NCI-H446 (cell line): ENCODE data around the gene ENAH.
"Not testable (repeated sequence)": the region's sequence is repeated elsewhere in the genome, so short reads cannot be mapped to it uniquely, and the experiment has no call there.

Experiments used
- DNase-seq, 2 experiments: peaks; one replicate each; lab custom pipeline; 2025; lab: John Stamatoyannopoulos, UW

Gene ENAH

DNA sequence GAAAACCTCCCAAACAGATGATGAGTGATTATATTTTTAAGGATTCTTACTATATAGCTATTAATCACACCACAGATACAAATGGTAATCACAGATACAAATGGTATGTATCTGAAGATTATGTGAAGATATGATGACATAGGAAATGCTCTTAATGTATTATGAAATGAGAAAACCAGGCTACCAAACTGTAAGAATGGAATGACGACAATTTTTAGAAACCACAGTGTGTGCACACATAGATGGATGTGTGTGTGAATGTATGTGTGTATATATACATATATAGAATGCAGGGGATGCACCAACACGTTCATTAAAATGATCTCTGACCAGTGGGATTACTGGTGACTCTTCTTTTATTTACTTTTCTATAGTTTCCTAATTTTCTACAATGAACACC, 21.5 kb upstream of the ENAH start:
- no peak for DNase-seq

DNA sequence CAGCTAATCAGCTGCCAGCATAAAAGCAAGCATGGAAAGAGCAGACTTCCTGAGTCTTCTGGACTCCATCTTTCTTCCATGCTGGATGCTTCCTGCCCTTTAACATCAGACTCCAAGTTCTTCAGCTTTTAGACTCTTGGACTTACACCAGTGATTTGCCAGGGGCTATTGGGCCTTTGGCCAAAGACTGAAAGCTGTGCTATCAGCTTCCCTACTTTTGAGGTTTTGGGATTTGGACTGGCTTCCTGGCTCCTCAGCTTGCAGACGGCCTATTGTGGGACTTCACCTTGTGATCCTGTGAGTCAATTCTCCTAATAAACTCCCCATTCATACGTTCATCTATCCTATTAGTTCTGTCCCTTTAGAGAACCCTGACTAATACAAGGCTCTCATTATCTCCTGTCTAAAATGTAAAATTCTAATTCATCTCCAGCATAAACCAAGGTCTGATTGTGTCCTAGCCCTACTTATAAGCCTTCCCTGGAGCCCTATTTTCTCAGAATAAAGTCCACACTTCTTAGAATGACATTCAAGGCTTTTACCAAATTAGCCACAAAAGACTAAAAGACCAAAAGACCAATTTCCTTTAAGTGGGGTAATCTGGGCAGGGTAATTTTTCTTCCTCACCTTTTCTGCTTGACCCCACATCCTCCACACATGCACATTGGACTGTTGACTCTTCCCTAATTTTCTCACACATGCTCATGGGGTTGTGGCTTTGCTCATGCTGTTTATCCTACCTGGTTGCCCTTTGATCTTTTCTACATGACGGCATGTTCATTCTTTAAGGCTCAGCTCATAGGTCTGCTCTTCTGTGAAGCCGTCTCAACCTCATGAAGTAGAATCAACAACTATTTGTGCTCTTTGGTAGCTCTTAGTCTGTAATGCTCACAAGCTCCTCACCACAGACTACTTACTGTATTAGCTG, 18.1 kb upstream of the ENAH start:
- peak in 1 of 2 experiments; percentile 13 for DNase-seq

DNA sequence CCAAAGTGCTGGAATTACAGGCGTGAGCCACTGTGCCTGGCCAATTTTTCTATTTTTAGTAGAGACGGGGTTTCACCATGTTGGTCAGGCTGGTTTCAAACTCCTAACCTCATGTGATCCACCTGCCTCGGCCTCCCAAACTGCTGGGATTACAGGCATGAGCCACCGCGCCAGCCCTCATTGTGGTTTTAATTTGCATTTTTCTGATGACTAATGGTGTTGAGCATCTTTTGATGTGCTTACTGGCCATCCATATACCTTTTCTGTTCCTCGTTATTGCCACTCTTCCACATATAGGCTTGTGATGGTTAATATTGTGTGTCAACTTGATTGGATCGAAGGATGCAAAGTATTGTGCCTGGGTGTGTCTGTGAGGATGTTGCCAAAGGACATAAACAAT, 17.4 kb upstream of the ENAH start:
- DNase-seq: no peak

DNA sequence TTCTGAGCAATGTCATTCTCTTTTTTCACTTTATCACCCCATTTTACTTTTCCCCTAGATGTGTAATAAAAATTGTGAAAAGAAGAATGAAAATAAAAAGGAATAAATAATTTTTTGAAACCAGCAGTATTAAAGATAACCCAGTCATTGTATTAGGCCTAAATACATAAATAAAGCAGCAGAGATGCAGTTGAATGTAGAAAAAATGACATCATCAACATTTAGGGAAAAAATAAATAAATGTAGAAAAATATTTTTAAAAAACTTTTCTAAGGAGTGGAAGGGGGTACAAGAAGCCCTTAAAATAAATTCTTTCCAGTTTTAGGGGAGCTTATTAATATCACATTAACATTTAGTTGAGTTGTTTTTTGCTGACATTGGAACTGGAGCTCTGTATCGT, 15.3 kb upstream of the ENAH start:
- no peak for DNase-seq

DNA sequence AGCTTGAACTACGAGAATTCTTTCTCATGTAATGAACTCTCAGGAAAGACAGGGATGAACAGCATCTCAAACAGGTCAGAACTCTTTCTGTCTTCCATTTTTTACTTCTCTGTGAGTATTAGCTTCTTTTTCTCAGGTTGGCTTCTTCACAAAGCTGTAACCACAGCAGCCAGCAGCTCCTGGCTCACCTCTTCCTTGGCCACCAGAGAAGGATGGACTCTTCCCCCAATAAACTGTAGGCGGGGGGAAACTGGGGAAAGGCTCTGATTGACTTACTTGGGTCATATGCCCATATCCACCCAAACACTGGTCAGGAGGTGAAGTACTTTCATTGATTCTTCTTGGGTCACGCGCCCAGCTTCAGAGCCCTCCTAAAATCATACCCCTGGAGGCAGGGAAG, 14.4 kb upstream of the ENAH start:
- DNase-seq: no peak

DNA sequence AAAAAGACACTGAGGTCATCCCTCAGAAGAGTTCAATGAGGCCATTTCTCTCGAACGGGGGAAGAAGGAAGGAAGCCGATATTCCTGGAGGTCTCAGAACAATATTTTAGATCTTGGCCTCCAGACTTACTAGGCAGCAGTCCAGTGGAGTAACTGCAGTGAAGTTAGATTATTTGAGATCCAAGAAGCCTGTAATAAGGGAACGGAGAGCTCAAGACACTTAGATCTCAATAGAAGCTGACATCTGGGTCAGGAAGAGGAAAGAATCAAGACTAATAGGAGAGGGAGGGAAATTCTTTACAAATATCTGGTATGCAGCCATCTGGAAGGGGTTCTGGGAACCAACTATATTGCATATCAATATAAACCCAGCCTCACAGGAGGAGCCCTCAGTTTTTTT, 13.6 kb upstream of the ENAH start:
- DNase-seq: no peak

DNA sequence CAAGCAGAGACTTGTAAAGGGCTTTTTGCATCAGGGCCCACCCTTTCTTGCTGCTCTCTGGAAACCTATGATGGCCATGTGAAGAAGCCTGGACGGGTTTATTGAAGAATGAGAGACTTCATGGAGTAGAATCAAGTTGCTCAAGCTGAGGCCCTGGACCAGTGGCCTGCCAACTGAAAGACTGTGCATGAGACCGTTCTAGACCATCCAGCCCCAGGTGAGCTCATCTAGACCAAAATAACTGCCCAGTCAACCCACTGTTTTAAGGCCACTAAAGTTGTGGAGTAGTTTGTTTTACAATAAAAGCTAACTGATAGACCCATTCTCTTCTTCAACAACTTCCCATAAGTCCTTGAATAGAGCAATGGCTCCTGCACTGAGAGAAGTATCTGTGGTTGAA, 11.8 kb upstream of the ENAH start:
- no peak for DNase-seq

DNA sequence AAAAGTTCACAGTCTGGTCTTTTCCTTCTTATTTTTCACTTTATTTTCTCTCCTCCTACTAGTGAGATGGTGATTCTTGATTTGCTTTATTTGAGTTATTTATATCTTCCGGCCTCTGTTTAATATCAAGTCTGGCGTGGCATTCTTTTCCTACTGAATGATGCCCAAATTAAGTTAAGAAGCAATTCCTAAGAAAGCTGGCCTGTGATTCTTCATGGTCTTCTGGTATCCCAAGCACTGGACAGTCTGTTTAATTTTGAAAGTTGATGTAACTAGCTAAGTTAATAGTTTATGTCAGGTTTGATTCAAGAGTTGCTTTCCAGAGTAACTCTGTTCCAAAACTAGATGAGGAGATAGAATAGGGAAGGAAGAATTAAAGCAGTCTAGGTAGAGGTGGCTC, 9.2 kb upstream of the ENAH start:
- no peak for DNase-seq

DNA sequence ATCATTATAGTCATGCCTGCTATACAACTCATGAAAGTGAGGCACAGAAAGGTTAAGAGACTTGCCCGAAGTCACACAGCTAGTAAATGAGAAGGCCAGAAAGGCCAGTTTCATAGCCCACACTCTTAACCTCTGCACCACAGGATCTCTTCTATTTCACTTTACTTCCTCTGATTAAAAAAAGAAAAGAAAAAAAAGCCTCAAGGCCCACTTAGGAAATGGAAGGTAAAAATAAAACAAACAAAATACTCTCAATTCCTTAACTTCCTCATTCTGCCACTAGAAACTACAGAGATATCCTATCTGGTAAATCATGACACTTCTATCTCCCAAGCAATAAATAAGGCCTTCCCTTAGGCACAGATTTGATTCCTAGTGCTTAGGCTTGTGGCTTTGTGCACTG, 7.6 kb upstream of the ENAH start:
- no peak for DNase-seq

DNA sequence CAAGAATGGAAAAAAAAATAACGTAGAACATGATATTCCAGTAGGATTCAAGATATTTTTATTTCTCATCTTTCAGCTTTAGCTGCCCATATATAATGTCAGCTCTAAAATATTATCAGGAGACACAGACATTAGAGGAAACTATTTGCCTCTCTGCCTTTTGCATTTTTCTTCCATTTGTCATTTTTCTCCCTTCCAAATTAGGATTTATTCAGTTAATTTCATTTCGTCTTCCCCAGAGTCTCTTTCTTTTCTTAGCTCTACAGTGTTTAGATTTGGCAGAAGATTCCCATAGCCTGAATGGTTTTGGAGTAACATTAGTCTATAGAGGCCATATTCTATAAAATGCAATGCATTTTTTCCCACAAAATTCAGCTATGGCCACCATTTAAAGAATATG, 5.1 kb upstream of the ENAH start:
- no peak for DNase-seq

DNA sequence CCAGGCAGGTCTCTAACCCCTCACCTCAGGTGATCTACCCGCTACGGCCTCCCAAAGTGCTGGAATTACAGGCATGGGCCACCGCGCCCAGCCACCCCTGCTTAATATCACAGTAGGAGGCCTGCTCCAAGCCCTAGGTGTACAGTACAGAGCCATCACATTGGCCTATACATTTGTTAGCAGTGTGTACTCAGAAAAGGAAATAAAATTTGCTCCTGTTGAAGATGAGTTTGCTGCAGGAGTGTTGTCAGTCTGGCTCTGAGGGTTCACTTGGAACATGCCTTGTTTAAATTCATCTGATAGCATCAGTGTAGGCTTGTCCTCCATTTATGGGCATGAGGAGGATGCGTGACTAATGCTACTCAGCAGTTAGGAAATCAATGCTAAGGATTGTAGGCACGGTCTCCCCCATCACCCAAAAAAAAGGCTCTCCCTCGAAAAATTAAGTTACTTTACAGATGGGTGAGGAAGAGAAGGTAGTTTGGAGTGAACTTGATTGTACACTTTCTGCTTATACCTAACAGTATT, 4.6 kb upstream of the ENAH start:
- DNase-seq: no peak

DNA sequence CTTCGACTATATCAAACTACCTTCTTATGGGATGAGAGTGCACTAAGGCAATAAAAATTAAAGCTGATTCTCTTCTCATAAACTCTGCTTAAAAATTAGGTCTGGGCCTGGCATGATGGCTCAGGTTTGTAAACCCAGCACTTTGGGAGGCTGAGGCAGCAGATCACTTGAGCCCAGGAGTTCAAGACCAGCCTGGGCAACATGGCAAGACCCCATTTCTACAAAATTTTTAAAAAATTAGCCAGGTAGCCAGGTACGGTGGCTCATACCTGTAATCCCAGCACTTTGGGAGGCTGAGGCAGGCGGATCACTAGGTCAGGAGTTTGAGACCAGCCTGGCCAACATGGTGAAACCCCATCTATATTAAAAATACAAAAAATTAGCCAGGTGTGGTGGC, 3.3 kb upstream of the ENAH start:
- DNase-seq: not testable (repeated sequence)

DNA sequence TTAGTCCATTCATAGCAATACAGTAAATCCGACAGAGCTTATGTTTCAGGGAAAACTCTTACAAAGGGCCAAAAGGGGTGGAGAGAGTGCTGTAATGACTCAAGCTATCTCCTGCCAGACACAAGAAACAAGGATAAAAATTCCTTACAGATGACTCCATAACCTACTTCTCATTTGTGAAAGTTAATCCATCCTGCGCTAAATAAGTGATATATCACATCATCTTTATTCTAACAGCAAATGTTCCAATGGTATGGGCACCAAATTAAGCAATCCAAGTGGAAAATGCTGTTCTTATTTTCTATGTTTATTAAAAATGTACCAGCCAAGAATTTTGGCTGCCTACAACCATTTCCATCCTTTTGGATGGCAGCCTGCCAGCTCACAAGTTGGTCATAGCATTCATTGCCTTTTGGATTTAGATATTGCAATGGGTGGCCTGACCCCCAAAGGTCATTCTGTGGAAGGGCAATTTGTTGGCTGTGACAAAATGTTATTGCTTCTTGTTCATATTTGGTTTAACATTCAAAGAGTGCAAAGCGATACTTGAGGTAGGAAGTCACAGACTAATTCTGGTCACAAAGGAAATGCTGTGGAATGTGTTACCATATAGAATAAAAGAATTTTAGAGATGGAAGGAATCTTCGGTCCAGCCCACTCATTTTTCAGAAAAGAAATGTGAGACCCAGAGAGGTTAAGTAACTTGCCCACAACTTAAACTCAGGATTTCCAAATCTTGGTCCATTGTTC, 2.8 kb upstream of the ENAH start:
- DNase-seq: peak; percentile 51 to 89

DNA sequence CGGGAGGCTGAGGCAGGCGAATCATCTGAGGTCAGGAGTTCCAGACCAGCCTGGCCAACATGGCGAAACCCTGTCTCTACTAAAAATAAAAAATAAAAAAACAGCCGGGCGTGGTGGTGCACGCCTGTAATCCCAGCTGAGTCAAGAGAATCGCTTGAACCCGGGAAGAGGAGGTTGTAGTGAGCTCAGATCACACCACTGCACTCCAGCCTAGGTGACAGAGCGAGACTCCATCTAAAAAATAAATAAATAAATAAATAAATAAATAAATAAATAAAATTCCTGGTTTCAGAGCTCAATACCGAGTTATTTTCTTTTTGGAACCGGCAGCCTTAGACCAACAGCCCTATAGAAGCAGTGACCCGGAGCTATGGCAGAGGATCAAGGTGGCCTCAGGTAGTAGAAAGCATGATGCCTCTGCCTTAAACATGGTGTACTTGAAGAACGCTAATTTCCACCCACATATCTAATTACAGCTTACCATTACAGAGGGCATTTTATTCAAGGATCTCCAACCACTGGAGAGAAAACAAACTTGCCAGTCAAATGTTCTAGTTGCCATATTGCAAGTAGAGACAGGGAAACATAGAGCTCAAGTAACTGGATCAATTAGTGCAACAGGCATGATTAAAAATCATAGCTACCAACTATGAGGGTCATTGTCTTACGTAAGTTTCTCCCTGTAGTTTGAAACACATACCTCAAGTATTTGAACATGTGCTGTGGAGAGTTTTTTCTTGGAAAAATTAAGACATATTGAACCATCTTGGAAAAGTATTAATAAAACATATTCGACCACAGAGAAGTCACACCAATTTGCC, 2.0 kb upstream of the ENAH start:
- no peak for DNase-seq

DNA sequence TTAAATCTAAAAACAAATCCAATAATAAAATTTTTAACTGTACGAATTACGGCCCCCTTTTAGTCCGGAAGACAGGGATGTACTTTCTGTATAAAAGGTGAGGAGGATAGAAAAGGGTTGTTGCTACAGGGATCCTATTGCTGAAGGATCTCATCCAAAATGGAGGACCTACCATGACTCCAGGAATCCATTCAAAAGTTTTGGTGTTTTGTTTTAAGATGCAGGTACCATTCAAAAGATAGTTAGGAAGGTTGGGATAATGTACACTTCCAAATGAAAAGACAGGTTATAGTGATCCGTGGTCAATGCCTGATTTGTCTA, 1.3 kb upstream of the ENAH start:
- no peak for DNase-seq

DNA sequence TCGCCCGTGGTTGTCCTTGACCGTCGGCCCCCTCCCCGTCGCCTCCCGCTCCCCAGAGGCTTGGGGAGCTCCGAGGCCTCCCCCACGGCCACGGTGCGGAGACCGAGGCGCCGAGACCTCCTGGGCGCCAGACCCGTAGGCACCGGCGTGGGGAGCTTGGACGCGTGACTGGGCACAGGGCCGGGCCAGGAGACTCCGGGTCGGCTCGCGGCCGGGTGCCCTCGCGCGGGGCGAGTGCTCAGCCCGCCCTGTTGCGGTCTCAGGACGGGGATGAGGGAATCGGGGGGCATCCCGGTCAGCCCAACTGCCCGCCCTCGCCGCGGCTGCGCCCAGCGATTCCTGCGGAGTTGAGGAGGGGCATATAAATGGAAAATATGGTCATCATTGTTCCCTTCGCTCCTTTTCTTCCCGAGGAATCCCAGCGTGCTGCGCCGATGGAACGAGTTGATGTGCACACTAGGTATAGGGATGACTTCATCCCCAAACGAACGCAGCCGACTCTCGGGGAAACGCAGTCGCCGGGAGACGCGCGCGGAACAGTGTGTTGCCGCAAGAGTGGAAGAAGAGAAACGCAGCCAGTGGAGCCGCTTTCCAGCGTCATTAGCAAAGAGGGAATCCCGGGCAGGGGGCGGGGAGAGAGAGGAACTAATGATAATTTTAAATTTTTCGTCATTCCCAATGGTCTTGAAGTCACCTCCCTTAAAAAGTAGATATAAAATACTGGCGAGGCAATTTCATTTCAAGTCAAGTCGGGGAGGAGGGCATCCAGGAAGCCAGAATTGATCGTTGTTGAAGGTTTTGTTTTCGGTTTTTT, 747 bp upstream of the ENAH start:
- DNase-seq: no peak

DNA sequence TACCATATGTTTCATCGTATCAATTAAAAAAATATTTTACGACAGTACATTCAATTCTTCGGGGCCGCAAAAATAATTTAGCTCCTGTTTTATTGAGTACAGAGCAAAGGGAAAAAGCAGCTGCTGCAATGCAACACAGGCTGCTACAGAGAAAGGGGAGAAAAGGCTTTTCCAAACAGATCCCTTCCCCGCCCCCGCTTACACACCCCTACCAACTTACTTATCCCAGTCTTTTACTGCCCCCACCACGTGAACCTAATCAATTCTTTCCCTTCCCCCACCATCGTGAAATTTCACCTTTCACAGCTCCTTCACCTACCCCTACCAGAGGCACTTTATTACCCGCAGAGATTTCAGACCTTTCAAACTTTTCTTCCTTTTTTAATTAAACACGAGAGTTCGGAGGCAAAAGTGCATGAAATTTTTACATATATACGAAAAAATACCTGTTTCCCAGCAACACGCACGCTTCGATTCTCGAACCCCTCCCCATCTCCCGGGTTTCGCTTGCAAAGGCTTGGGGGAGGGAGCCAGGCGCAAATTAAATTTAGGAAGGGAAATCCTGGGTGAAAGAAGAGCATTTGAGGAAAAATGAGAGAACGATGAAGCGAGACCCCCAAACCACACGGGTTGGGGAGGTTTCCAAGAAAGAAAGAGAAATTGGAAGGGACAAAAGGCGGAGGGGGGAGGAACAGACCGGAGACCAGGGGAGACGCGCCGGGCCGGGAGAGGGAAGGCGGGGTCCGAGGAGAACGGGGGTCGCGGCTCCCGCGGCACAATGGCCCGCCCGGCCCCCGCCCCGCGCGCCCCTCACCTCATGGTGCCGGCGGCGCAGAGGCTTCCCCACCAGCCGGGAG, 823 bp downstream of the ENAH start:
- peak in 1 of 2 experiments; percentile 30 for DNase-seq

DNA sequence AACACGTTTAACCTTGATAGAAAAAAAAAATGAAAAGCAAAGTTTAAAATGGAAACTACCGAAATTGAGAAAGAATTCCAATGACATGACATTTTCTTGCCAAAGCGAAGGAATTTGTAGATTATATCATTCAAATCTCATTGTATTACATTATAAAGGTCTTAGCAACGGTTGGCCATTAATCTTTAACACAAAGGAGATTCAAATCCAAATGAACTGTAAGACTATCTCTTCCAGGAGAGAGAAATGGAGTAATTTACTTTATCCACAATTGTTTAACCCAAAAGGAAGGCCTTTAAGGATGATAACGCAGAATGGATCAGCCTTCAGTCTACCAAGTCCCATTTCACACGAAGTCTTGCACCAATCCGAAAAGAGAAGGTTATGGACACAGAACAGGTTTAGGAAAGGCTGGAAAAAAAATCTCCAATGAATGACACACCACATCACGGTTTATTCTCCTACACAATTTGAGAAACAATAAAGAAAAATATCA, 1.5 kb downstream of the ENAH start:
- DNase-seq: no peak

DNA sequence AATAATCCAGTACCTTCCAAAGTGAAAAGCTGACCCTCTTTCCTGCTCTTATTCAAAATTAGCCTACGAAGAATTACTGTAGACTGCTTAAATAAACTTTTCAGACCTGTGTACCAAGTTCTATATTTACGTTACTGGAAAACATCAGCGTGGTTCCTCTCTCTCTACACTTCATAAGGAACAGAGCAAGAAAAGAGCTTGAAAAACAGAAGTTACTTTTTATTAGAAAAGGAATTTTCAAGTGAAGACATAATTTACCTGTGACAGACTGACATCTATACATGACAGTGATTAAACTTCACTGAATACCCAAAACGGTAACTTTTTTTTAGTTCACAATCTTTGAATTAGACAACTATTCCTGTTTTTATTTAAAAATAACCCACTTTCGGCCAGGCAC, 2.7 kb downstream of the ENAH start:
- DNase-seq: no peak

DNA sequence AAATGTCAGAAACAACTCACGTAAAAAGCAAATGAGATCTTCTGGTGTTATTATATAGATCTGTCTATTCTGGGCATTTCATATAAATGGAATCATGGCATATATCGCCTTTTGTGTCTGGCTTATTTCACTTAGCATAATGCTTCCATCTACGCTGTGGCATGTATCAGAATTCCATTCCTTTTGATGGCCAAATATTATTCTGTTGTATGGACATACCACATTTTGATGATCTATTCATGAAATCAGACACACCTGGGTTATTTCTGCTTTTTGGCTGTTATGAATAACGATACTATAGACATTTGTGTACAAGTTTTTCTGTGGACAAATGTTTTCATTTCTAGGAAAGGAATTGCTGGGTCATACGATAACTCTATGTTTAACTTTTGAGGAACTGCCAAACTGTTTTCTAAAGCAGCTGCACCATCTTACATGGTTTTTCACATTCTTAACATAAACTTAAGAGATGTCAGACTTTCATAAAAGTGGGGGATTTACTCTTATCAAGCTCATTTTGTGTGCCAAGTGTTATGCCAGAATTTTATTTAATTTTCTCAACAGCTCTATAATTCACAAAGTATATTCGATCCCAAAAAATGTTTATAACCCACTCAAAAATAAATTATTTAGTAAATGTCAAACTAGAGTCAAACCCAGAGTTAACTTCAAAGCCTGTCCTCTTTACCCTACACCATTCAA, 7.6 kb downstream of the ENAH start:
- no peak for DNase-seq
